GM12878 (cell line): ENCODE measurements around the gene DPM1. TPM values are rescaled to one million over a fixed set of nuclear protein-coding genes. Genes with fewer than 3 reads are reported as not detected.

Experiments used
- ATAC-seq: fragments of 200-7000 bp; cut with Tn5 transposase; 3 replicates; pipeline ENCODE4 v1.9.1; 2020; ENCODE audit warnings: mild to moderate bottlenecking, moderate library complexity
- BruUV-seq: library from RNA; stranded (reverse); fragments of 400-500 nt; replicated peaks from 2 replicates; lab custom pipeline; 2021; lab: Mats Ljungman, UMichigan
- CTCF ChIA-PET: fragments of 300-600 bp; sonication (Branson Sonifier 250); formaldehyde crosslinking; extraction: SDS; loops from one replicate; lab custom pipeline; 2021; ENCODE audit warnings: inconsistent platforms; lab: Yijun Ruan, JAX
- POLR2A ChIA-PET: fragments of 350-600 bp; formaldehyde crosslinking; extraction: SDS; loops from one replicate; lab custom pipeline; 2021; ENCODE audit warnings: inconsistent platforms; lab: Charles Lee
- RAD21 ChIA-PET: fragments of 300-600 bp; sonication (Branson Sonifier 250); formaldehyde crosslinking; loops from one replicate; lab custom pipeline; 2023; ENCODE audit warnings: antibody characterized with exemption; ENCODE audit not compliant: unreplicated experiment; lab: Charles Lee
- SMC1A ChIA-PET: fragments of 300-600 bp; sonication (Branson Sonifier 250); formaldehyde crosslinking; loops from one replicate; lab custom pipeline; 2023; ENCODE audit not compliant: unreplicated experiment, uncharacterized antibody; lab: Charles Lee
- DNase-seq: peaks from one replicate; pipeline ENCODE4 v3.0.0-alpha.2; 2011; ENCODE audit warnings: low read depth, low spot score
- FAIRE-seq: peaks from 3 replicates; lab custom pipeline; 2011; peaks lifted over from hg19 to GRCh38; lab: Jason Lieb, UNC
- H2AFZ ChIP-seq: 2 replicates; pipeline ENCODE4 v1.6.0; 2011; ENCODE audit warnings: low read depth, low read length, control low read depth; ENCODE audit not compliant: control insufficient read depth
- H3K27ac ChIP-seq: 2 replicates; pipeline ENCODE4 v1.5.1; 2011; ENCODE audit warnings: control low read depth; ENCODE audit not compliant: control insufficient read depth, insufficient read depth
- H3K27me3 ChIP-seq, 2 experiments: replicated peaks in 1 of 2; 2 replicates each; pipeline versions ENCODE4 v1.6.0 to v1.6.1; 2011; ENCODE audit warnings: low read length in 1 of 2; ENCODE audit not compliant: control insufficient read depth in 2 of 2, insufficient read depth in 2 of 2
- H3K36me3 ChIP-seq, 2 experiments: 2 replicates each; pipeline ENCODE4 v1.5.1; 2011; ENCODE audit warnings: low read length in 1 of 2; ENCODE audit not compliant: control insufficient read depth in 2 of 2, insufficient read depth in 2 of 2
- H3K4me1 ChIP-seq: 2 replicates; pipeline ENCODE4 v1.6.1; 2011; ENCODE audit warnings: mild to moderate bottlenecking, low read length, moderate library complexity, mixed read lengths; ENCODE audit not compliant: control insufficient read depth, insufficient read depth
- H3K4me2 ChIP-seq: 2 replicates; pipeline ENCODE4 v1.6.0; 2011; ENCODE audit warnings: control low read depth; ENCODE audit not compliant: control insufficient read depth, insufficient read depth
- H3K4me3 ChIP-seq: fragments of 200-600 bp; sonication (generic); 2 replicates; pipeline ENCODE4 v1.5.1; 2016
- H3K79me2 ChIP-seq: 2 replicates; pipeline ENCODE4 v1.6.0; 2011; ENCODE audit warnings: low read length; ENCODE audit not compliant: control insufficient read depth, insufficient read depth
- H3K9ac ChIP-seq: 2 replicates; pipeline ENCODE4 v1.8.0; 2011; ENCODE audit warnings: low read length, control low read depth, mixed read lengths; ENCODE audit not compliant: control insufficient read depth, insufficient read depth
- H3K9me3 ChIP-seq: replicated peaks from 3 replicates; pipeline ENCODE4 v1.5.1; 2011; ENCODE audit warnings: mild to moderate bottlenecking, low read length; ENCODE audit not compliant: control insufficient read depth, insufficient read depth
- H4K20me1 ChIP-seq: 2 replicates; pipeline ENCODE4 v1.6.0; 2011; ENCODE audit not compliant: control insufficient read depth, insufficient read depth
- BCLAF1 ChIP-seq: fragments of 450-650 bp; IDR thresholded peaks from 2 replicates; pipeline ENCODE4 v1.6.1; 2017; ENCODE audit warnings: antibody characterized with exemption, mild to moderate bottlenecking, moderate library complexity
- CHD2 ChIP-seq: IDR thresholded peaks from 2 replicates; pipeline ENCODE4 v1.6.1; 2011; ENCODE audit warnings: low read depth, low read length, improper control_type of control experiment, borderline replicate concordance
- ETV6 ChIP-seq, 2 experiments: fragments of 450-650 bp in 1 of 2; IDR thresholded peaks in 1 of 2; conservative IDR thresholded peaks in 1 of 2; 2 replicates each; pipeline ENCODE4 v1.6.1; 2014; ENCODE audit warnings: antibody characterized with exemption in 1 of 2, borderline replicate concordance in 1 of 2, low read depth in 1 of 2, mild to moderate bottlenecking in 1 of 2, moderate library complexity in 1 of 2
- HDAC6 ChIP-seq: fragments of 200-600 bp; sonication (generic); IDR thresholded peaks from one replicate; pipeline ENCODE4 v1.8.0; 2017; ENCODE audit warnings: antibody characterized with exemption; ENCODE audit not compliant: unreplicated experiment
- KDM1A ChIP-seq: fragments of 200-600 bp; sonication (generic); IDR thresholded peaks from 2 replicates; pipeline ENCODE4 v1.6.1; 2016; ENCODE audit warnings: borderline replicate concordance
- NBN ChIP-seq: fragments of 450-650 bp; IDR thresholded peaks from 2 replicates; pipeline ENCODE4 v1.6.1; 2016
- SP1 ChIP-seq: IDR thresholded peaks from one replicate; pipeline ENCODE4 v1.6.1; 2011; ENCODE audit warnings: low read depth, low read length
- SREBF1 ChIP-seq: IDR thresholded peaks from 2 replicates; pipeline ENCODE4 v1.6.1; 2012; ENCODE audit warnings: mild to moderate bottlenecking, low read length
- USF2 ChIP-seq: IDR thresholded peaks from 2 replicates; pipeline ENCODE4 v1.6.1; 2011; ENCODE audit warnings: low read depth, low read length, improper control_type of control experiment, borderline replicate concordance
- WGBS: methylation state at CpG from one replicate; pipeline ENCODE4 v1.1.6; 2016; ENCODE audit warnings: low lambda C conversion rate; ENCODE audit not compliant: insufficient replicate concordance, insufficient coverage; ENCODE audit errors: missing lambda C conversion rate; 5-methylcytosine and 5-hydroxymethylcytosine counted together
- in situ Hi-C: fragments of 300-500 bp; cut with MboI; formaldehyde crosslinking; loops from 9 replicates; pipeline ENCODE4 v1.14.3; 2018; ENCODE audit warnings: mixed read lengths
- intact Hi-C: fragments of 100-400 bp; cut with micrococcal nuclease; formaldehyde crosslinking; loops from one replicate; pipeline ENCODE4 v1.14.2; 2022; ENCODE audit not compliant: unreplicated experiment
- polyA plus RNA-seq, 11 experiments: library from polyadenylated mRNA; depleted of rRNA in 4 of 11; unstranded in 6 of 11; stranded (reverse) in 5 of 11; fragments of >200 nt; fragmentation: Nextera tagmentation in 4 of 11; fragmentation: Illumina TruSeq in 1 of 11; extraction: Ambion mirVana in 4 of 11; extraction: Trizol in 1 of 11; gene quantifications; 1 replicate in 1 of 11; 2 replicates in 10 of 11; pipeline versions ENCODE4 v1.2.1 to v1.2.3, GENCODE V29; 2011 to 2016; ENCODE audit warnings: inconsistent platforms in 2 of 11, missing spikeins in 2 of 11, low read depth in 1 of 11
- total RNA-seq, 4 experiments: library from RNA; depleted of rRNA in 3 of 4; stranded (reverse); fragments of >200 nt in 3 of 4; fragmentation: Illumina TruSeq in 1 of 4; extraction: Trizol in 1 of 4; gene quantifications; 2 replicates each; pipeline versions ENCODE4 v1.2.1 to v1.2.3, GENCODE V29; 2013 to 2021

DPM1 gene
- total and polyA plus RNA-seq, 10 of the 15 experiments (the other 5 are each of a cell fraction or from before 2014, with no cell fraction given) = 53.3 to 167 (median 108) TPM

- TF ChIP-seq USF2 = no peak
- TF ChIP-seq NBN = no peak
- no peak for TF ChIP-seq ETV6 (conservative IDR thresholded peaks at IDR 0.05 in 1 of 2, IDR thresholded peaks at IDR 0.05 in 1 of 2; ENCODE audit: borderline replicate concordance in 1 of 2, low read depth in 1 of 2)
- TF ChIP-seq BCLAF1 = no peak
- no peak for TF ChIP-seq SP1
- TF ChIP-seq SREBF1 = no peak
- TF ChIP-seq KDM1A = no peak
- no peak for TF ChIP-seq CHD2
- TF ChIP-seq HDAC6 = no peak
- ChIA-PET RAD21 (no interaction called here), SMC1A (no interaction called here), CTCF (no interaction called here), POLR2A (no interaction called here)
- DNase-seq = no peak
- WGBS = 49% methylated on average over 9 of the region's 9 CpGs
- Histone ChIP-seq H3K79me2 (no peaks in the 10 kb centered on the region), H3K27me3 (peaks cover 0 to 2% of the 10 kb centered on the region in 2 experiments; a peak in 2 of 4 replicates), H3K9ac (no peak overlapping the region), H3K27ac (no peak overlapping the region), H3K4me1 (no peaks in the 10 kb centered on the region), H3K36me3 (no peaks in the 10 kb centered on the region), H3K9me3 (no peaks in the 10 kb centered on the region), H3K4me3 (no peak overlapping the region), H2AFZ (no peak overlapping the region), H3K4me2 (no peak overlapping the region), H4K20me1 (no peaks in the 10 kb centered on the region)
- no TSS peak for BruUV-seq
- intact Hi-C loops = no loop called here
- ATAC-seq = no peak
- FAIRE-seq = no peak
- in situ Hi-C loops = no loop called here
Observed at GRCh38 chr20:51004781-51005180, 46.4 kb upstream of the DPM1 start.
